HG03139 (cell line): ENCODE results near the gene FNDC11.
"Not testable (repeated sequence)": the region's sequence is repeated elsewhere in the genome, so short reads cannot be mapped to it uniquely, and the experiment has no call there.

Experiments
- ATAC-seq: cut with Tn5 transposase; IDR thresholded peaks from one replicate; pipeline ENCODE4 v1.9.1; 2021; ENCODE audit not compliant: unreplicated experiment

FNDC11 gene

GRCh38 chr20:63596423-63596822 is 42.5 kb downstream of the FNDC11 start:
- no peak for ATAC-seq

- ATAC-seq: no peak
These were observed 43.9 kb downstream of the FNDC11 start for GRCh38 chr20:63597651-63598478.

GRCh38 chr20:63598479-63599395 is 44.8 kb downstream of the FNDC11 start:
- no peak for ATAC-seq

- ATAC-seq: no peak
These were observed 45.6 kb downstream of the FNDC11 start for GRCh38 chr20:63599396-63600050.

GRCh38 chr20:63601679-63602078 is 47.7 kb downstream of the FNDC11 start:
- ATAC-seq: not testable (repeated sequence)

- ATAC-seq: no peak
These were observed 48.4 kb downstream of the FNDC11 start for GRCh38 chr20:63602321-63602720.
